Heart right ventricle (tissue), 16 donors: ENCODE data around the gene ZNF385C. TPM values are rescaled to one million over a fixed set of nuclear protein-coding genes. Genes with fewer than 3 reads are reported as not detected.
A peak's percentile ranks its signal among the peaks of the same experiment; 100 is the strongest.

Source experiments
- ATAC-seq, 8 donors: fragments of 200-7000 bp; cut with Tn5 transposase; one replicate each; pipeline ENCODE4 v1.9.1; 2020; ENCODE audit warnings: mild to moderate bottlenecking in 8 of 8, moderate library complexity in 8 of 8, moderate number of reproducible peaks in 1 of 8
- DNase-seq, 2 donors: peaks; one replicate each; pipeline ENCODE4 v3.0.0-alpha.2; 2020
- H3K27ac ChIP-seq, 10 donors: fragments of 200-600 bp; sonication (generic) in 2 of 10; one replicate each; pipeline versions ENCODE4 v1.5.0 to v1.8.0; 2020 to 2022; ENCODE audit warnings: mild to moderate bottlenecking in 3 of 10
- H3K27me3 ChIP-seq, 7 donors: fragments of 200-600 bp; one replicate each; pipeline ENCODE4 v1.8.0; 2021 to 2022; ENCODE audit warnings: mild to moderate bottlenecking in 2 of 7
- H3K36me3 ChIP-seq, 9 donors: fragments of 200-600 bp; sonication (generic) in 1 of 9; one replicate each; pipeline versions ENCODE4 v1.5.0 to v1.8.0; 2020 to 2022; ENCODE audit warnings: mild to moderate bottlenecking in 2 of 9
- H3K4me1 ChIP-seq, 9 donors: fragments of 200-600 bp; sonication (generic) in 1 of 9; one replicate each; pipeline versions ENCODE4 v1.5.0 to v1.8.0; 2020 to 2022; ENCODE audit warnings: mild to moderate bottlenecking in 4 of 9
- H3K4me3 ChIP-seq, 10 donors: fragments of 200-600 bp; sonication (generic) in 2 of 10; one replicate each; pipeline versions ENCODE4 v1.5.0 to v1.8.0; 2020 to 2022; ENCODE audit warnings: mild to moderate bottlenecking in 7 of 10, moderate library complexity in 2 of 10
- H3K9me3 ChIP-seq, 11 donors: fragments of 200-600 bp in 10 of 11; sonication (generic) in 2 of 11; one replicate each; pipeline versions ENCODE4 v1.5.0 to v1.8.0; 2013 to 2022; ENCODE audit warnings: mild to moderate bottlenecking in 2 of 11, control low read depth in 1 of 11, moderate library complexity in 1 of 11
- whole genome bisulfite sequencing, 2 donors: extraction: QIAGEN DNeasy Blood & Tissue Kit; methylation state at CpG; one replicate each; pipeline ENCODE4 v1.1.7; 2013; ENCODE audit warnings: inconsistent platforms in 1 of 2; 5-methylcytosine and 5-hydroxymethylcytosine counted together
- intact Hi-C, 10 donors: fragments of 100-400 bp; cut with DNase I; formaldehyde crosslinking; loops; one replicate each; pipeline versions ENCODE4 v1.11.1 to v1.14.2; 2022
- polyA plus RNA-seq, 2 donors: library from polyadenylated mRNA; stranded (reverse); fragments of 200-250 nt; gene quantifications; one replicate each; pipeline ENCODE4 v1.2.3, GENCODE V29; 2013
- total RNA-seq, 10 donors: library from RNA; stranded (reverse); fragmentation: NEBNext Ultra II Directional in 3 of 10; extraction: Animal tissue kit (Norgen Biotek cat#: 25700) in 3 of 10; gene quantifications; one replicate each; pipeline versions ENCODE4 v1.2.1 to v1.2.4, GENCODE V29; 2021 to 2023
- TF ChIP-seq, protein P1 (sequence below), 9 donors: fragments of 200-600 bp; sonication (generic) in 2 of 9; IDR thresholded peaks; one replicate each; pipeline versions ENCODE4 v1.5.0 to v1.8.0; 2021 to 2022; ENCODE audit warnings: antibody characterized with exemption in 9 of 9, mild to moderate bottlenecking in 5 of 9, moderate library complexity in 1 of 9
- donor health status: Arrhythmogenic right ventricular cardiomyopathy.
- donor health status: ischemic (EF 13 %, LVEDD 7.1; RV severe dilation, severe dysfunction).
- donor health status: healthy with polysubstance abuse.
- donor health status: DM: no; HTN: yes; CAD: no.
- donor health status: DM: no; HTN: no; CAD: no.
- donor health status: ischemic (EF 25% LVEDD 6.9; RV normal size, moderate dysfunction).
- donor health status: ischemic (EF 25% LVEDD 5.7; RV mildly dilated, moderate dysfunction).
- donor health status: healthy.
- donor health status: DM: yes; HTN: yes; CAD: no.
- donor health status: Ischemic cardiomyopathy.
- donor health status: ischemic (EF 35%, LVEDD 5.7; RV mildly dilated, moderate dysfunction).
- donor health status: nonischemic (EF 11% LVEDD 7.7; RV severe dilation, severe dysfunction).
- donor health status: DM: yes; HTN: yes; CAD: no.
- donor health status: PGD.
- donor health status: ischemic (EF 29% LVEDD 5.4; RV normal size, mild dysfunction).
- donor health status: nonischemic (EF 23%, LVEDD 6.1; RV moderate dilation, normal function).

ZNF385C gene
- total and polyA plus RNA-seq, 12 donors: 0.09 to 0.56 (median 0.24) TPM; not detected in 1

DNA sequence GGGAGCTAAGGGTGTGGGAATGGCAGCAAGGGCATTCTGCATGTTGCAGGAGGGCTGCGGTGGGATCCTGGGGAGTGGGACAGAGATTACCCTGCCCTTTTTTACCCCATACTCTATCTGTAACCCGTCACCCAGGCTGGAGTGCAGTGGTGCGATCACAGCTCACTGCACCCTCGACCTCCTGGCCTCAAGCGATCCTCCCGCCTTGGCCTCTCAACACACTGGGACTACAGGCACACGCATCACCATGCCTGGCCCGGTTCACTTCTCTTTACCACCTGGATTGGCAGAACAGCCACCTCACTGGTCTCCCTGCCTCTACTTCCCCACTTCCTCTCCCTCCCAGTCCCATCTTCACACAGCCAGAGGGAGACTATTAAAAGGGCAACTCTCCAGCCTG lies 9.5 kb downstream of the ZNF385C start:
- H3K9me3 ChIP-seq: no peaks in the 10 kb centered on the region
- H3K27me3 ChIP-seq: peaks cover 0 to 46% (median 15%) of the 10 kb centered on the region in 7 donors
- WGBS, 2 donors: 87 to 89% methylated on average over 8 of the region's 8 CpGs
- intact Hi-C loops: no loop called here
- no peaks in the 10 kb centered on the region for H3K36me3 ChIP-seq
- no peak for ATAC-seq
- H3K4me1 ChIP-seq: no peaks in the 10 kb centered on the region
- no peak for DNase-seq
- no peak overlapping the region for H3K4me3 ChIP-seq
- H3K27ac ChIP-seq: no peak overlapping the region
- TF ChIP-seq, protein P1, sequence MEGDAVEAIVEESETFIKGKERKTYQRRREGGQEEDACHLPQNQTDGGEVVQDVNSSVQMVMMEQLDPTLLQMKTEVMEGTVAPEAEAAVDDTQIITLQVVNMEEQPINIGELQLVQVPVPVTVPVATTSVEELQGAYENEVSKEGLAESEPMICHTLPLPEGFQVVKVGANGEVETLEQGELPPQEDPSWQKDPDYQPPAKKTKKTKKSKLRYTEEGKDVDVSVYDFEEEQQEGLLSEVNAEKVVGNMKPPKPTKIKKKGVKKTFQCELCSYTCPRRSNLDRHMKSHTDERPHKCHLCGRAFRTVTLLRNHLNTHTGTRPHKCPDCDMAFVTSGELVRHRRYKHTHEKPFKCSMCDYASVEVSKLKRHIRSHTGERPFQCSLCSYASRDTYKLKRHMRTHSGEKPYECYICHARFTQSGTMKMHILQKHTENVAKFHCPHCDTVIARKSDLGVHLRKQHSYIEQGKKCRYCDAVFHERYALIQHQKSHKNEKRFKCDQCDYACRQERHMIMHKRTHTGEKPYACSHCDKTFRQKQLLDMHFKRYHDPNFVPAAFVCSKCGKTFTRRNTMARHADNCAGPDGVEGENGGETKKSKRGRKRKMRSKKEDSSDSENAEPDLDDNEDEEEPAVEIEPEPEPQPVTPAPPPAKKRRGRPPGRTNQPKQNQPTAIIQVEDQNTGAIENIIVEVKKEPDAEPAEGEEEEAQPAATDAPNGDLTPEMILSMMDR (IDR thresholded peaks at IDR 0.05): no peak

DNA sequence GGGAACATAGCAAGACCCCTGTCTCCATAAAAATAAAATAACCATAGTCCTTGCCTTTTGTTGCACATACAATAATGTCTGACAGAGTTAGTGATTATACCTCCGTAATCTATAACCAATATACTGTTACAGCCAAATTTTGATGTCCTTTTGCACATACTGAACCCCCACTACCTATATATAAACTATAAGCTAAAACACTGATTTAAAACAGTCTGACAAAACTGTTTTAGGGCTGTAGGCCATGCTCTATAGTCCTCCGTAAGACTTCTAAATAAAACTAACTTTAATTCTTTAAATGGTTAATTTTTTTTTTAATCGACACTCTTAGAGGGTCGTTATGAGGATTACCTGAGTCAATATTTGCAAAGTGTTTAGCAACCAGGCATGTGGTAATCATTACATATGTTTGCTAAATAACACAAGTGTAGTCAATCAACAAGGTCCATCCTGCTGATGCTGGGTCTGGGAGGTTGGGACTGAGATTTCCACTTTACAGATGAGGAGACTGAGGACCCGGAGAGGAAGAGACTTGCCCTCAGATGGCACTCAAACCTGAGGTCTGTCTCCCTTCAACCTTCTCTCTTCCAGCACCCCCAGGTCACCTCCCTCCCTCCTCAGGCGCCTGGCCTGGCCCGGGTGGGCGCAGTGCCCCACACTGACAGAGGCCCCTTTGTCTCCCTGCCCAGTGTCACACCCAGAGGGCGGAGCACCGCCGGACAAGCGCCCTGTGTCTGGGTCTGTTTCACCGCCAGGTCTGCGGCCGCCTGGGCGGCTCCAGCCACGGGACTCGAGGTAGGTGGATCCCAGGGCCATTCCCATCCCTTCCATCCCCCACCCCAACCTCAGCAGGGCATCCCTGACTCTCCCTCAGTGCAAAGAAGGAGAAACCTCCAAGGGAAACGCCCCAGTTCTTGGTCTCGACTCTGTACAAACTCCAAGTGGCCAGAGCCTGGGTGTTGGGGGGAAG lies 10.3 kb downstream of the ZNF385C start:
- 60 to 65% methylated on average over 20 of the region's 20 CpGs for WGBS, 2 donors
- H3K27ac ChIP-seq: no peak overlapping the region
- no peaks in the 10 kb centered on the region for H3K9me3 ChIP-seq
- ATAC-seq: peak in 1 of 8 donors; percentile 29
- H3K4me3 ChIP-seq: no peak overlapping the region
- TF ChIP-seq, protein P1 (IDR thresholded peaks at IDR 0.05): no peak
- no peaks in the 10 kb centered on the region for H3K4me1 ChIP-seq
- intact Hi-C loops: no loop called here
- no peaks in the 10 kb centered on the region for H3K36me3 ChIP-seq
- DNase-seq: no peak
- peaks cover 0 to 46% (median 15%) of the 10 kb centered on the region in 7 donors for H3K27me3 ChIP-seq

DNA sequence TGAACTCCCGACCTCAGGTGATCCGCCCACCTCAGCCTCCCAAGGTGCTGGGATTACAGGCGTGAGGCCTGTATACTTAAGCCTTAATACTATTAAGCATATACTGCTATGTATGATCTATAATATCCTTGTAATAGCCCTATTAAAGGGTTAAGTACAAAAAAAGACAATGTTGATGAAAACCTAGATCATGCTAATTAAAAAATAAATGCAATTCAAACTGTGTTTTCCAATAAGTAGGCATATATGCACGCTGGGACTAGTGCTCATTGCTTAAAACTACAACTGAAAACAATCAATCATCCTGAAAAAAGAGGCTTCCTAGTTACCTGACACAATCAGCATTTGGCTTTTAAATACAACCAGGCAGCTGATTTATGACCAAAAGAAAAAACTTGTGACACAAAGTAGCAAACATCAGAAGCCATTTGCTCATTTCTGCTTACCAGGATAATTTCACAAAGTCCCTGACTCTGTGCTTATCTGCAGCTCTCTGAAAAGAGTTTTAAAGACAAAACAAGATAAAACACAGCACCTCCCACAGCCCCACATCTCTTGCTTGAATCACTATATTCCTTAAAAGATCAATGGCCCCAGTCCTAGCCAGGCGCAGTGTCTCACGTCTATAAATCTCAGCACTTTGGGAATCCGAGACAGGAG lies 11.1 kb downstream of the ZNF385C start:
- Histone ChIP-seq H3K36me3 (no peaks in the 10 kb centered on the region), H3K9me3 (no peaks in the 10 kb centered on the region), H3K27me3 (peaks cover 0 to 41% (median 15%) of the 10 kb centered on the region in 7 donors), H3K4me3 (no peak overlapping the region), H3K27ac (no peak overlapping the region), H3K4me1 (no peaks in the 10 kb centered on the region)
- TF ChIP-seq, protein P1 (IDR thresholded peaks at IDR 0.05): no peak
- intact Hi-C loops: no loop called here
- WGBS, 2 donors: 79 to 81% methylated on average over 7 of the region's 7 CpGs
- ATAC-seq (no peak), DNase-seq (no peak)

DNA sequence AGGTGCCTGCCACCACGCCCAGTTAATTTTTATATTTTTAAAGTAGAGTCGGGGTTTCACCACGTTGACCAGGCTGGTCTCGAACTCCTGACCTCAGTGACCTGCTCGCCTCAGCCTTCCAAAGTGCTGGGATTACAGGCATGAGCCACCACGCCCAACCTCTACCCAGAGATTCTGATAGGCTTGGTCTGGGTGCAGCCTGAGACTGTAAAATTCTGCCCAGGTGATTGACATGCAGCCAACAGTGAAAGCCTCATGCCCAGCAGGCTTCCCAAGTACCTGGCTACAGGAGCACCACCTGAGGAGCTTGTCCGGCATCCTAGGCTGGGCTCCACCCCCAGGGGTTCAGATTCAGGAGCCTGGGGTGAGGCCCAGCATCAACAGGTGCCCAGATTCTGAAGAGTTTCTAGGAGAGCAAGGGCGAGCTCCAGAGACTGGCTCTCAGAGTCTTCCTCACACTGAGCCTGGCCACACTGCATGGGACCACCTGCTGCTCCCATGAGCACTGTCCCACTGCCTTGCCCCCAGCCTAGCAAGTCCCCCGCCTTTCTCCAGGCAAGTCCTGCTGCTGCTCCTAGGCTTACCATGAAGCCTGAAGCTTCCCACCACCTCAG lies 16.6 kb downstream of the ZNF385C start:
- peak in 1 of 8 donors; percentile 39 for ATAC-seq
- Histone ChIP-seq H3K27ac (no peak overlapping the region), H3K27me3 (peaks cover 0 to 10% (median 0%) of the 10 kb centered on the region in 7 donors), H3K36me3 (no peaks in the 10 kb centered on the region), H3K4me1 (no peaks in the 10 kb centered on the region), H3K9me3 (no peaks in the 10 kb centered on the region), H3K4me3 (no peak overlapping the region)
- TF ChIP-seq, protein P1 (IDR thresholded peaks at IDR 0.05): no peak
- intact Hi-C loops: no loop called here
- DNase-seq: no peak
- 84 to 90% methylated on average over 9 of the region's 9 CpGs for WGBS, 2 donors
